ENCODE results near the gene CYTL1. TPM values are rescaled to one million over a fixed set of nuclear protein-coding genes. Genes with fewer than 3 reads are reported as not detected.

Gene CYTL1
- total RNA-seq, 5 donors from 2014 or later (not counting 1 experiment from before 2014, with no cell fraction given), result 0.38 to 1.6 (median 0.59) TPM; not detected in 2

DNA sequence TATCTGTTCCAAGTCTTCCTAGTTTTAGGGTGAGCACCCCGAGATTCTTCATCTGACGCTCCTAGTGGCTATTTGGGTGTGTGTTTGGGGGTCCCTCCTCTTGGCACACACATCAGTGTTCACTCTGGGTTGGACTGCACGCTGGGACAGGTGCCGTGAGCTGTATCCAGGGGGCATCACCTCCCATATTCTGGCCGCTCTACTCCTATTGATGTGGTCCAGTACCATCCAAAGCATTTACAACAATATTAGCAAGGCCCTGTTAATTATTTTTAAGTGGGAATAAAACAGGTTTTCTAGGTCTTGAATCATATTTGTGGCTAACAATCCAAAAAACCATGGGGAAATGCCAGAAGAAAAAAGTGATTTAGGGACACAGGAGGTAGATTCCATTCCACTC is 26.4 kb downstream of the CYTL1 start:
- Mint-ChIP-seq H3K4me1 (no peaks in the 10 kb centered on the region), H3K36me3 (no peaks in the 10 kb centered on the region), H3K27ac (no peak overlapping the region), H3K27me3 (peaks cover 10 to 29% of the 10 kb centered on the region in 2 donors), H3K9me3 (no peaks in the 10 kb centered on the region), H3K4me3 (no peak overlapping the region)
- CTCF ChIA-PET, result interaction anchor here (0.6 to 0.7 kb wide), 2 partner anchors 27 to 507 kb away, joined by 3 to 9 read pairs; no protein-coding TSS in a partner anchor
- H3K4me3 ChIP-seq (ENCODE audit: control insufficient read depth in 1 of 2, extremely low read depth in 1 of 2, low read length in 1 of 2), result no peak overlapping the region
- no CpG with 5 or more reads among the region's 5 CpGs for WGBS (ENCODE audit: insufficient coverage)
- POLR2A ChIA-PET, result no interaction called here
- H3K4me1 ChIP-seq (ENCODE audit: control insufficient read depth in 1 of 2, extremely low read depth in 1 of 2, insufficient read depth in 2 of 2, low read length in 2 of 2), result peaks cover 0 to 2% of the 10 kb centered on the region in 2 experiments
- no peaks in the 10 kb centered on the region for H3K9me3 ChIP-seq
- no peak for ATAC-seq (replicated peaks in 1 of 4)
- peaks cover 0 to 20% of the 10 kb centered on the region in 2 experiments for H3K27me3 ChIP-seq (replicated peaks in 1 of 2; ENCODE audit: control insufficient read depth in 2 of 2, extremely low read depth in 1 of 2, insufficient read depth in 2 of 2, low read length in 1 of 2)
- H3K27ac ChIP-seq (ENCODE audit: low read length), result no peak overlapping the region
- DNase-seq, result no peak
- H3K36me3 ChIP-seq (ENCODE audit: control insufficient read depth in 2 of 2, extremely low read depth in 1 of 2, insufficient read depth in 1 of 2, low read length in 1 of 2), result no peaks in the 10 kb centered on the region

DNA sequence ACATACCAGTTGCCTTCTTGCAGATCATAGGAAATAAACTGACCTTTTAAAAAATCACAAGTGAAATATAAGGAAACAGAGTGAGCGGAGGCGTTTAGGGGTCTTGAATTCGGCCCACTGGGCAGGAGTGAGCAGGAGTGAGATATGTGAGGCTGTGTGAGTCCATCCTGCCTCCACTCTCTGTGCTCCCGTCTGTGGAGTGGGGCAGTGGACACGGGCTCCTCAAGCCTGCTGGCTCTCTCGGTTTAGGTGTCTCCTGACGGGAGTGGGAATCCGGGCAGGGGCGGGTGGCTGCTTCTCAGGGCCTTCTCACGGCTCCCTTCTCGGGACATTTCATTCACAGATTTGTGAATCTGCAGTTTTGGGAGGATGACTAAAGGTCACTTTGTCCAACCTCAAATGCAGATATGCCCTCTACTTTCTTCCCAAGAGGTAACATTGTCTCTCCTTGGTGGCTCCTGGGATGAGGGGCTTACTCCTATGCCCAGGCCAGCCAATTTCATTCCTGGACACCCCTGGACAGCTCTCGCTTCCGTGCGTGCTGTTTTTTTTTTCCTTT is 27.6 kb downstream of the CYTL1 start:
- ChIA-PET CTCF (no interaction called here), POLR2A (interaction anchor here in 1 of 2 donors (0.6 kb wide), 1 partner anchor 309 kb away, joined by 8 read pairs; no protein-coding TSS in a partner anchor)
- no peak for ATAC-seq (replicated peaks in 1 of 4)
- Histone ChIP-seq H3K27ac (ENCODE audit: low read length) (no peak overlapping the region), H3K36me3 (ENCODE audit: control insufficient read depth in 2 of 2, extremely low read depth in 1 of 2, insufficient read depth in 1 of 2, low read length in 1 of 2) (no peaks in the 10 kb centered on the region), H3K4me3 (ENCODE audit: control insufficient read depth in 1 of 2, extremely low read depth in 1 of 2, low read length in 1 of 2) (no peak overlapping the region), H3K4me1 (ENCODE audit: control insufficient read depth in 1 of 2, extremely low read depth in 1 of 2, insufficient read depth in 2 of 2, low read length in 2 of 2) (peaks cover 0 to 2% of the 10 kb centered on the region in 2 experiments), H3K9me3 (no peaks in the 10 kb centered on the region), H3K27me3 (replicated peaks in 1 of 2; ENCODE audit: control insufficient read depth in 2 of 2, extremely low read depth in 1 of 2, insufficient read depth in 2 of 2, low read length in 1 of 2) (peaks cover 0 to 20% of the 10 kb centered on the region in 2 experiments)
- no peaks in the 10 kb centered on the region for H3K9me3 Mint-ChIP-seq
- no peak overlapping the region for H3K27ac Mint-ChIP-seq
- 72% methylated on average over 3 of the region's 14 CpGs for whole genome bisulfite sequencing (ENCODE audit: insufficient coverage)
- no peaks in the 10 kb centered on the region for H3K36me3 Mint-ChIP-seq
- no peak for DNase-seq
- no peaks in the 10 kb centered on the region for H3K4me1 Mint-ChIP-seq
- H3K27me3 Mint-ChIP-seq, result peaks cover 10 to 28% of the 10 kb centered on the region in 2 donors
- H3K4me3 Mint-ChIP-seq, result no peak overlapping the region

DNA sequence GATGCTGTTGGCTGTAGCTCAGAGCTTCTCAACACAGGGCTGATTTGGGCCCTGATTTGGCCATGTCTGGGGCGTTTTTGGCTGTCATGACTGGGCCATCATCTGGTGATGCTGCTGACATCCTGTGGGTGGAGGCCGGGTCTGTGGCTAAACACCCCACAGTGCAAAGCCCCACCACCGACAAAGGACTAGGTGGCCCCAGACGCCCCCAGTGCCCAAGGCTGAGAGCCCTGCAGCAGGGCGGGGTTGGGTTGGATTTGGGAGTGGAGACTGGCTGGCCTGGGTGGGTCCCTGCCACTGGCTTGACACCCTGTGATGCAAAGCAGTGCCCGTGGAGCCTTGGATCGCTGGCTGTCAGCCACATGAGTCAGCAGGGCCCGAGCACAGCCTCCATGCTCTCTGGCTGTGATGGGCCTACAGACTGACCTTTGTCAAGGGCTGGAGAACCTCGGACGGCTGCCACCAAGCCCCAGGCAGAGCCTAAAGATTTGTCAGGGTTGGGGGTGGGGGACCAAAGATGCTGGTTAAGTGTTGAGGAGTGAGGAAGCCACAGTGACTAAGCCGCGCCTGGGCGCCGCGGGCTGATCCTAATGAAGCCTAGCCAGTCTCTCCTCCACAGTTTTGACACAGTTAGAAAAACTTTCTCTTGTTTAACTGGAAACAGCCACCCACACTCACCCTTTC is 28.3 kb downstream of the CYTL1 start:
- WGBS (ENCODE audit: insufficient coverage), result 77% methylated on average over 8 of the region's 15 CpGs
- H3K4me1 ChIP-seq (ENCODE audit: control insufficient read depth in 1 of 2, extremely low read depth in 1 of 2, insufficient read depth in 2 of 2, low read length in 2 of 2), result peaks cover 0 to 2% of the 10 kb centered on the region in 2 experiments
- POLR2A ChIA-PET, result no interaction called here
- no peaks in the 10 kb centered on the region for H3K9me3 ChIP-seq
- Mint-ChIP-seq H3K36me3 (no peaks in the 10 kb centered on the region), H3K4me1 (no peaks in the 10 kb centered on the region), H3K4me3 (no peak overlapping the region), H3K27me3 (peaks cover 10 to 22% of the 10 kb centered on the region in 2 donors), H3K9me3 (no peaks in the 10 kb centered on the region), H3K27ac (no peak overlapping the region)
- H3K27ac ChIP-seq (ENCODE audit: low read length), result no peak overlapping the region
- CTCF ChIA-PET, result no interaction called here
- no peak overlapping the region for H3K4me3 ChIP-seq (ENCODE audit: control insufficient read depth in 1 of 2, extremely low read depth in 1 of 2, low read length in 1 of 2)
- no peaks in the 10 kb centered on the region for H3K36me3 ChIP-seq (ENCODE audit: control insufficient read depth in 2 of 2, extremely low read depth in 1 of 2, insufficient read depth in 1 of 2, low read length in 1 of 2)
- DNase-seq (no peak), ATAC-seq (replicated peaks in 1 of 4) (no peak)
- H3K27me3 ChIP-seq (replicated peaks in 1 of 2; ENCODE audit: control insufficient read depth in 2 of 2, extremely low read depth in 1 of 2, insufficient read depth in 2 of 2, low read length in 1 of 2), result peaks cover 0 to 18% of the 10 kb centered on the region in 2 experiments

DNA sequence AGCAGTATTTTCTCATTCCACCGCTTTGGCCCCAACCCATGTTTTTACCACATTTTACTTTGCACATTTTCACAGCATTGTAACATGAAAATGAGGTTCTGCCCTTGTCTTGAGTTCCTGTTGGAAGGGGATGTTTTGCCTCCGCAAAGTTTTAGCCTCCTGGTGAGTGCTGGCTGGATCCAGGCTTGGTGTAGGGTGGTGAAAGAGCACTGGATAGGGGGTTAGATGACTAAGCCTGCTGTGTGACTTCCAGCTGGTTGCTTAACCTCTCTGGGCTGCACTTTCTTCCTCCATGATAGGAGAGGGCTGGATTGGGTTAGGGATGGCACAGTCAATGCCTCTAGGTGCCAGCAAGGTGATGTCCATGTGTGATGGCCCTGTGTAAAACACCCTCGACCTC is 28.9 kb downstream of the CYTL1 start:
- H3K36me3 Mint-ChIP-seq, result no peaks in the 10 kb centered on the region
- no peaks in the 10 kb centered on the region for H3K4me1 Mint-ChIP-seq
- no peak overlapping the region for H3K27ac Mint-ChIP-seq
- H3K4me3 Mint-ChIP-seq, result no peak overlapping the region
- 100% methylated on average over 1 of the region's 3 CpGs for WGBS (ENCODE audit: insufficient coverage)
- Histone ChIP-seq H3K27ac (ENCODE audit: low read length) (no peak overlapping the region), H3K27me3 (replicated peaks in 1 of 2; ENCODE audit: control insufficient read depth in 2 of 2, extremely low read depth in 1 of 2, insufficient read depth in 2 of 2, low read length in 1 of 2) (peaks cover 0 to 12% of the 10 kb centered on the region in 2 experiments), H3K36me3 (ENCODE audit: control insufficient read depth in 2 of 2, extremely low read depth in 1 of 2, insufficient read depth in 1 of 2, low read length in 1 of 2) (no peaks in the 10 kb centered on the region), H3K9me3 (no peaks in the 10 kb centered on the region), H3K4me3 (ENCODE audit: control insufficient read depth in 1 of 2, extremely low read depth in 1 of 2, low read length in 1 of 2) (no peak overlapping the region), H3K4me1 (ENCODE audit: control insufficient read depth in 1 of 2, extremely low read depth in 1 of 2, insufficient read depth in 2 of 2, low read length in 2 of 2) (peaks cover 0 to 2% of the 10 kb centered on the region in 2 experiments)
- ATAC-seq (replicated peaks in 1 of 4), result no peak
- POLR2A ChIA-PET, result no interaction called here
- H3K27me3 Mint-ChIP-seq, result peaks cover 10 to 22% of the 10 kb centered on the region in 2 donors
- no peak for DNase-seq
- H3K9me3 Mint-ChIP-seq, result no peaks in the 10 kb centered on the region
- CTCF ChIA-PET, result no interaction called here

DNA sequence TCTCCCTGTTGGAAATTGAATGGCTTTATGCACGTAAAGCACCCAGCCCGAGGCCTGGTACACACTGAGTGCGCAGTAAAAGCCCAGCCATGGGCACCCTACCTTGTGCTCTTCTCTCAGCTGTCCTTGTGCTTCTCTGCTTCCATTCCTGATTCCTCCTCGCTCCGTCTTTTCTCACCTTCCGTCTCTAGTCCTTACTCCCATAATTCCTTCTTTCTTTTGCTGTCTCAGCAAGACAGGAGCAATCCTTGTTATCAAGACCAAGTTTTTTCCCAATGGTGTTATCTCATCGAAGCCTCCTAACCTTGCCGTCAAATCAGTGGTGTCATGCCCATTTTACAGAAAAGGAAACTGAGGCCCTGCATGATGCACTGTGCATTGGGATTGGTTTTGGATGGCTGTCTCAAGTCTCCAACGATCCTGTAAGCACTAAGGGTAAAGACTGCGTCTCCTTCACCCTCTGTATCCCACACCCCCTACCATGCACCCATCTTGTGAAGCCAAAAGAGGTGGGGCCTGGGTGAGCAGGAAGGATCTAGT is 30.1 kb downstream of the CYTL1 start:
- no peaks in the 10 kb centered on the region for H3K4me1 Mint-ChIP-seq
- H3K9me3 Mint-ChIP-seq, result no peaks in the 10 kb centered on the region
- Histone ChIP-seq H3K36me3 (ENCODE audit: control insufficient read depth in 2 of 2, extremely low read depth in 1 of 2, insufficient read depth in 1 of 2, low read length in 1 of 2) (no peaks in the 10 kb centered on the region), H3K27me3 (replicated peaks in 1 of 2; ENCODE audit: control insufficient read depth in 2 of 2, extremely low read depth in 1 of 2, insufficient read depth in 2 of 2, low read length in 1 of 2) (peaks cover 0 to 4% of the 10 kb centered on the region in 2 experiments), H3K9me3 (no peaks in the 10 kb centered on the region), H3K27ac (ENCODE audit: low read length) (no peak overlapping the region), H3K4me1 (ENCODE audit: control insufficient read depth in 1 of 2, extremely low read depth in 1 of 2, insufficient read depth in 2 of 2, low read length in 2 of 2) (no peaks in the 10 kb centered on the region), H3K4me3 (ENCODE audit: control insufficient read depth in 1 of 2, extremely low read depth in 1 of 2, low read length in 1 of 2) (no peak overlapping the region)
- ATAC-seq (replicated peaks in 1 of 4), result no peak
- H3K27me3 Mint-ChIP-seq, result peaks cover 5 to 12% of the 10 kb centered on the region in 2 donors
- no peak overlapping the region for H3K27ac Mint-ChIP-seq
- CTCF ChIA-PET, result no interaction called here
- POLR2A ChIA-PET, result no interaction called here
- no peaks in the 10 kb centered on the region for H3K36me3 Mint-ChIP-seq
- no peak overlapping the region for H3K4me3 Mint-ChIP-seq
- DNase-seq, result no peak
- 85% methylated on average over 6 of the region's 10 CpGs for WGBS (ENCODE audit: insufficient coverage)

DNA sequence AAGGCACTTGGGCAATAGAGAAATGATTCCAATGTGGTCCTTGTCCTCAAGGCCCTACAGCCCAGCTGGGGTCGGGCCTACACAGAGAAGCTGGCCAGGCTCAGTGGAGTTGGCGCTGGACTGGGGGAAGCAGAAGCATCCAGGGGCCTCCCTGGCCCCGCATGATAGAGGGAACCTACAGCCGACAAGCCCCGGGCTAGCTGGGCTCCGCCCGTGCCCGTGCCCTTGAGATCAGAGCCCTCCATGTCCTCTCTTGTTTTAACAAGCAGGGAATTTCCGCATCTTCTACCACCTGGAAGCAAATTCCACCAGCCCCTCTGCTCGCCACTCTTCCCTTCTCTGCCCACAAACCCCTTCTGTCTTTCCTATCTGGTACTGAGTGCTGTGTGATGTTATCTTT is 31.6 kb downstream of the CYTL1 start:
- no peaks in the 10 kb centered on the region for H3K9me3 Mint-ChIP-seq
- no peak overlapping the region for H3K27ac Mint-ChIP-seq
- POLR2A ChIA-PET, result no interaction called here
- H3K4me1 Mint-ChIP-seq, result no peaks in the 10 kb centered on the region
- no peaks in the 10 kb centered on the region for H3K36me3 Mint-ChIP-seq
- no peak for DNase-seq
- H3K4me1 ChIP-seq (ENCODE audit: control insufficient read depth in 1 of 2, extremely low read depth in 1 of 2, insufficient read depth in 2 of 2, low read length in 2 of 2), result no peaks in the 10 kb centered on the region
- H3K9me3 ChIP-seq, result no peaks in the 10 kb centered on the region
- CTCF ChIA-PET, result no interaction called here
- 91% methylated on average over 8 of the region's 10 CpGs for WGBS (ENCODE audit: insufficient coverage)
- peaks cover 0 to under 1% of the 10 kb centered on the region in 2 donors for H3K27me3 Mint-ChIP-seq
- H3K4me3 ChIP-seq (ENCODE audit: control insufficient read depth in 1 of 2, extremely low read depth in 1 of 2, low read length in 1 of 2), result no peak overlapping the region
- no peak for ATAC-seq (replicated peaks in 1 of 4)
- H3K4me3 Mint-ChIP-seq, result no peak overlapping the region
- H3K36me3 ChIP-seq (ENCODE audit: control insufficient read depth in 2 of 2, extremely low read depth in 1 of 2, insufficient read depth in 1 of 2, low read length in 1 of 2), result no peaks in the 10 kb centered on the region
- peaks cover 0 to 3% of the 10 kb centered on the region in 2 experiments for H3K27me3 ChIP-seq (replicated peaks in 1 of 2; ENCODE audit: control insufficient read depth in 2 of 2, extremely low read depth in 1 of 2, insufficient read depth in 2 of 2, low read length in 1 of 2)
- H3K27ac ChIP-seq (ENCODE audit: low read length), result no peak overlapping the region

All from T-cell (primary cell).